HG03558 (cell line): Measurements from ENCODE around the gene NR2F6.
"Not testable (repeated sequence)": the region's sequence is repeated elsewhere in the genome, so short reads cannot be mapped to it uniquely, and the experiment has no call there.

Experiments used
- ATAC-seq: cut with Tn5 transposase; IDR thresholded peaks from one replicate; pipeline ENCODE4 v1.9.1; 2021; ENCODE audit warnings: moderate number of reproducible peaks; ENCODE audit not compliant: unreplicated experiment; ENCODE audit errors: extremely low read depth

NR2F6 gene

GRCh38 chr19:17215127-17215971, 30.4 kb downstream of the NR2F6 start, which contains the start of gene USE1:
Gene USE1, plus strand, starts transcription at chr19:17215357. Its CDS starts 49 bp downstream, at chr19:17215406.
- no peak for ATAC-seq

- no peak for ATAC-seq
Observed at GRCh38 chr19:17214508-17215126, 31.1 kb downstream of the NR2F6 start.

- ATAC-seq, result no peak
Observed at GRCh38 chr19:17213334-17213733, 32.4 kb downstream of the NR2F6 start.

GRCh38 chr19:17211547-17212446, 33.9 kb downstream of the NR2F6 start:
- ATAC-seq, result no peak

GRCh38 chr19:17210296-17210695, 35.4 kb downstream of the NR2F6 start:
- no peak for ATAC-seq

- ATAC-seq, result no peak
Observed at GRCh38 chr19:17209126-17210036, 36.3 kb downstream of the NR2F6 start.

- ATAC-seq, result no peak
Observed at GRCh38 chr19:17206736-17207581, 38.8 kb downstream of the NR2F6 start.

GRCh38 chr19:17205237-17206140, 40.2 kb downstream of the NR2F6 start:
- ATAC-seq, result no peak

- no peak for ATAC-seq
Observed at GRCh38 chr19:17202713-17203112, 43.0 kb downstream of the NR2F6 start.

GRCh38 chr19:17202249-17202648, 43.5 kb downstream of the NR2F6 start:
- ATAC-seq, result no peak

GRCh38 chr19:17200408-17201079, 45.2 kb downstream of the NR2F6 start:
- no peak for ATAC-seq

- ATAC-seq, result no peak
Observed at GRCh38 chr19:17197666-17198065, 48.1 kb downstream of the NR2F6 start.

GRCh38 chr19:17196610-17197009, 49.1 kb downstream of the NR2F6 start:
- no peak for ATAC-seq

- ATAC-seq, result no peak
Observed at GRCh38 chr19:17195106-17195505, 50.6 kb downstream of the NR2F6 start.

GRCh38 chr19:17194608-17195007, 51.1 kb downstream of the NR2F6 start:
- no peak for ATAC-seq

- no peak for ATAC-seq
Observed at GRCh38 chr19:17192751-17193150, 53.0 kb downstream of the NR2F6 start.

GRCh38 chr19:17191736-17192135, 54.0 kb downstream of the NR2F6 start:
- not testable (repeated sequence) for ATAC-seq
